ENCODE results near the gene SOCS6. TPM values are rescaled to one million over a fixed set of nuclear protein-coding genes. Genes with fewer than 3 reads are reported as not detected.
"Not testable (repeated sequence)": the region's sequence is repeated elsewhere in the genome, so short reads cannot be mapped to it uniquely, and the experiment has no call there.

Gene SOCS6
- total RNA-seq, 2 donors from 2014 or later: 16.1 to 16.7 TPM

GRCh38 chr18:70337139-70337972, 48.5 kb downstream of the SOCS6 start:
- intact Hi-C loops (cut with DNase I): no loop called here
- no peak for DNase-seq (ENCODE audit: low spot score)

GRCh38 chr18:70338890-70339289, 50.0 kb downstream of the SOCS6 start:
- intact Hi-C loops (cut with DNase I): no loop called here
- no peak for DNase-seq (ENCODE audit: low spot score)

GRCh38 chr18:70339915-70340314, 51.1 kb downstream of the SOCS6 start:
- intact Hi-C loops (cut with DNase I): no loop called here
- no peak for DNase-seq (ENCODE audit: low spot score)

DNA sequence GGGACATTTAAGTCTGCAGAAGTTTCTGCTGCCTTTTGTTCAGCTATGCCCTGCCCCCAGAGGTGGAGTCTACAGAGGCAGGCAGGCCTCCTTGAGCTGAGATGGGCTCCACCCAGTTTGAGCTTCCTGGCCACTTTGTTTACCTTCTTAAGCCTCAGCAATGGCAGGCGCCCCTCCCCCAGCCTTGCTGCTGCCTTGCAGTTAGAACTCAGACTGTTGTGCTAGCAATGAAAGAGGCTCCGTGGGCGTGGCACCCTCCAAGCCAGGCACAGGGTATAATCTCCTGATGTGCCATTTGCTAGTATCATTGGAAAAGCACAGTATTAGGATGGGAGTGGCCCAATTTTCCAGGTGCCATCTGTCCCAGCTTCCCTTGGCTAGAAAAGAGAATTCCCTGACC, 59.6 kb downstream of the SOCS6 start:
- intact Hi-C loops (cut with DNase I); DNase-seq (ENCODE audit: low spot score): not testable (repeated sequence)

- intact Hi-C loops (cut with DNase I): no loop called here
- no peak for DNase-seq (ENCODE audit: low spot score)
Measured at GRCh38 chr18:70349316-70349715, 60.5 kb downstream of the SOCS6 start.

DNA sequence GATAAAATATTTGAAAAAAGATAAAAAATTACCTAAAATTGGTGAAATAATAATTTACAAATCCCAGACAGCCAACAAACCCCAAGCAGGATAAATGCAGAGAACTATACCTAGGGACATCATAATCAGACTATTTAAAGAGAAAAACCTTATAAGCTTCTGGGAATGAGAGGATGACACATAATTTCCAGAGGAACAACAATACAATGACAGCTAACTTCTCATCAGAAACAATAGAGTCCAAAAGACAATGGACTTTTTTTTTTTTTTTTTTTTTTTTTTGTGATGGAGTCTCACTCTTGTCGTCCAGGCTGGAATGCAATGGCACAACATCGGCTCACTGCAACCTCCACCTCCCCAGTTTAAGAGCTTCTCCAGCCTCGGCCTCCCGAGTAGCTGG, 65.2 kb downstream of the SOCS6 start:
- intact Hi-C loops (cut with DNase I): no loop called here
- no peak for DNase-seq (ENCODE audit: low spot score)

GRCh38 chr18:70354771-70355170, 65.9 kb downstream of the SOCS6 start:
- no peak for DNase-seq (ENCODE audit: low spot score)
- intact Hi-C loops (cut with DNase I): no loop called here

DNA sequence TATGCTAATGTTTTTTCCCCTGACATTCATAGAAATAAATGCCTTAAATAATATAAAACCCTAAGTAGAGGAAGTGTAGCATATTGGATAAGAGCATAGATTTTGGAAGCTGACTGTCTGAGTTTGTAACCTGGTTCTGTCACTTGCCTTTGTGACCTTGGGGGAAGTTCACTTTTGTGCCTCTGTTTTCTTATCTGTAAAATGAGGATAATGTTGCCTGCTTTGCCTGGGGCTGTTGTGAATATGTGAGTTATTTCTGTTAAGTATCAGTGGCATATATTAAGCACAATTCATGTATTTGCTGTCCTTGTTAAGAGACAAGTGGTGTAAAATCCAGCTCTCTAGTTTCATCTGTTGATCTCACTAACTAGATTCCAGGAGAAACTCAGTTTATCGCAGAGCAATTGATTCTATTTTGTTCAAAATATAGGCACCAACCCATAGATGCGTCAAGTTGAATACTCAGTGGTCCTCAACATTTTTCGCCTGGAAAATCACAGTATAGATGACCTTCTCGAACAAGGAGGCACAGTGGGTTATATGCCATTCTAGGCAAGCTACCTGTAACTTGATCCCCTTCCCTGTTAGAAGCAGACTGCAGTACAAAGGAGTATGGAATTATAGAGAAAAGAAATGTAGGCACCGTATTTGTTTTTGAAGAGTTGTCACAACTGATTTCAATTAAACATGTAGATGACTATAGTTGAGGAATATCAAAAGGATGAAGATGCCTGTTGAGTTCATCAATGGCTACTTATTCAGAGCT, 67.0 kb downstream of the SOCS6 start:
- DNase-seq (ENCODE audit: low spot score): no peak
- intact Hi-C loops (cut with DNase I): no loop called here

- intact Hi-C loops (cut with DNase I); DNase-seq (ENCODE audit: low spot score): not testable (repeated sequence)
Measured at GRCh38 chr18:70358105-70358406, 69.2 kb downstream of the SOCS6 start.

DNA sequence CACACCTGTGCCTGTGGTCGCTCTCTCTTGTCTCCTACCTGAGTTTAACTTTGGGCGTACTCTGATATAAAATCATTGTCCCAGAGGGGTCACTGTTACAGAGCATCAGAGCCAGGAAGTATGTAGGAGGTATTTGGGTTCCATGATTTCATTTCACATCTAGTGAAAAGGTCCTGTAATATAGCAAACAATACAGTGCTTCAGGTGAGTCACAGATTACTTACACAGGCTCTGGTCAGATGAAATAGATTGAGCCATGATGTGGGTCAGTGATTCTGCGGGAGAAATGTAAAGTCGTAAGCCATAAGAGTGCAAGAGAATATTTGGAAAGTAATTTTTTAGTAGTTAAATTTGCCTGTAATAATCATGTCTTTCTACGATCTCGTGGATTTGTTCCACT, 70.2 kb downstream of the SOCS6 start:
- intact Hi-C loops (cut with DNase I): no loop called here

GRCh38 chr18:70362258-70362657, 73.4 kb downstream of the SOCS6 start:
- no peak for DNase-seq (ENCODE audit: low spot score)
- intact Hi-C loops (cut with DNase I): no loop called here

More for the DNA sequence above, 70.2 kb downstream of the SOCS6 start:
- DNase-seq (ENCODE audit: low spot score): no peak

DNA sequence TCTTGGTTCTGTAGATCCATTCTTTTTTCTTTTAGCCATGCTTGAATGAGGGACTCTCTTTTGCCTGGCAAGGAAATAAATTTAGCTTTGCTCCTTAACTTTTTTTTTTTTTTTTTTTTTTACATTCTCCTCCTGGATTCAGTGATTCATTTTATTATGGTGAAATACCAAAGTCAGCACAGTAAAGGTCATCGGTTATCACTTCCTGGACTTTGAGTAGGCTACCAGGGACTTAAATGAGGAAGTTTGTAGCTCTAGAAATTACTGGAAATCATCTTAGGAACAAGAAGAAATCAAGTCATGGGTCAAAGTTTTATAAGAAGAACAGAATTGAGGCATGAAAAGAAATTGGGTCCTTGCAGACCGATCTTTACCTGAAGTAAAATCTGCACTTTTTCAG, 75.0 kb downstream of the SOCS6 start:
- no peak for DNase-seq (ENCODE audit: low spot score)
- intact Hi-C loops (cut with DNase I): no loop called here

GRCh38 chr18:70365361-70365760, 76.5 kb downstream of the SOCS6 start:
- intact Hi-C loops (cut with DNase I): no loop called here
- DNase-seq (ENCODE audit: low spot score): no peak

DNA sequence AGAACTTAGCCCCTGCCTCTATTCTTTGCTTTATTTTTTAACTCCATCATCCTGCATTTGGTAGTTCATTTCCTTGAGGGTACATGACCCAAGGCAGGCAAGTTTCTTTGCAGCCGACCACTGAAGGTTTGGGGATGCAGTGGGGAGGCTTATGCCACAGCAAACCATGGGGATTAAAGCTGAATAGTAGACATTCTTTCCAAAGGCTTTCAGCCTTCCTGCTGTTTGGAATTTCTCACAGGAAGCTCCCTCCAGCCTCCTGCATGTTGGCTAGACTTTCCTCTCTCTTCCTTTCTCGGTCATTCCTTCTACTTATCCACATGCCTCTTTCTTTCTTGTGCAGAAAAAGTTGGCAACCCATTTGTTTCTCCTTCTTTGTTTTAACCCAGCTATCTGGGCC, 77.3 kb downstream of the SOCS6 start:
- no peak for DNase-seq (ENCODE audit: low spot score)
- intact Hi-C loops (cut with DNase I): no loop called here

GRCh38 chr18:70366670-70367069, 77.8 kb downstream of the SOCS6 start:
- intact Hi-C loops (cut with DNase I): no loop called here
- DNase-seq (ENCODE audit: low spot score): no peak

- intact Hi-C loops (cut with DNase I): not testable (repeated sequence)
Measured at GRCh38 chr18:70367344-70367743, 78.5 kb downstream of the SOCS6 start.

GRCh38 chr18:70368903-70369302, 80.1 kb downstream of the SOCS6 start:
- no peak for DNase-seq (ENCODE audit: low spot score)
- intact Hi-C loops (cut with DNase I): no loop called here

More at GRCh38 chr18:70367344-70367743, 78.5 kb downstream of the SOCS6 start:
- not testable (repeated sequence) for DNase-seq (ENCODE audit: low spot score)

DNA sequence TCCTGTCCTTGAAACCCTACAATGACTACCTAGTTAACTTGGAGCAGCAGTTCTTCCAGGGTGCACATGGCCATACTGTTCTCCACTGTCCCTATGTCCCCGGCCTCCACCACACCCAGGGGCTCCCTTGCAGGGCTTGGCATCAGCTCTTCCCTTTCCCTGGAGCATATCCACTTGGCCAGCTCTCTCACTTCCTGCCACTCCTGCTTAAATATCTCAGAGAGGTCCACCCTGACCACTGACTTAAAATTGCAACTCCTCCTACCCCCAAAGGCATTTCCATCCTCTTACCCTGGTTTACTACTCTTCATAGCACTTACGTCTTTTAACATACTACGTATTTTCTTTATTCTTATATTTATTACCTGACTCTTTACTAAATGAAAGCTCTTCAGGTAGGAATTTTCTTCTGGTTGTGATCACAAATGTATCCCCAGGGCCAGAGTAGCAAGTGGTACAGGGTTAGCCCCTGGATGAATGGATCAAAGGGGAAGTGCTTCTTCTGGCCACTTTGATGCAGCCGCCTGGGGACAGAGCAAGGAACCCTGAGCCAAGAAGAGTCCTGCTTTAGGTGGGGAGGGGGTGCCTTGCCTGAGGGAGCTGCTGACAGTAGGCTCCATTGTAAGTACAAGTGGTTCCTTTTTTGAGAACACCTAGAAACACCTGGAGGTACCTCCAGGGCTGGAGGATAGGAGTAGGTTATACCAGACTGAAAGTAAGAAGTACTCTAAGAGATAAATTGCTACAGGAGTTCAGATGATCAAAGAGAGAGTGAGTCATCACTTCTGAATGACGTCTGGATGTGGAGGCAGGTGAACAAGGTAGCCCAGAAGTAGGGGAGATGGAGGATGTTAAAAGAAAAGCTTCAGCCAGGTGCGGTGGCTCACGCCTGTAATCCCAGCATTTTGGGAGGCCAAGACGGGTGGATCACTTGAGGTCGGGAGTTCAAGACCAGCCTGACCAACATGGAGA, 82.2 kb downstream of the SOCS6 start:
- no peak for DNase-seq (ENCODE audit: low spot score)
- intact Hi-C loops (cut with DNase I): no loop called here

DNA sequence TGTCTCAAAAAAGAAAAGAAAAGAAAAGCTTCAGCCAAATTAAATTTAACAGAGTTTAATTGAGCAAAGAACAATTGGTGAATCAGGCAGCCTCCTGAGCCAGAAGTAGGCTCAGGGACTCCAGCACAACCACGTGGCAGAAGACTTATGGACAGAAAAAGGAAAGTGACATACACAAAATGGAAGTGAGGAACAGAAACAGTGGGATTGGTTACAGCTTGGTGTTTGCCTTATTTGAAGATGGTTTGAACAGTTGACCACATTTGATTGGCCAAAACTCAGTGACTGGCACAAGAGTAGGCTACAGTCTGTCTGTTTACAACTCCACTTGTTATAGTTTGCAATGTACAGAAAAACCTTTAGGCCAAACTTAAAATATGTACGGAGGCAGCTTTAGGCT, 83.1 kb downstream of the SOCS6 start:
- DNase-seq (ENCODE audit: low spot score): no peak
- intact Hi-C loops (cut with DNase I): no loop called here
